ENCODE data around the gene TBC1D8B. TPM values are rescaled to one million over a fixed set of nuclear protein-coding genes. Genes with fewer than 3 reads are reported as not detected.

The TBC1D8B gene
- total RNA-seq, 6 experiments from 2014 or later = 6.6 to 9.6 (median 8.2) TPM

- Histone ChIP-seq H3K27me3 (no peaks in the 10 kb centered on the region), H3K27ac (no peak overlapping the region), H3K4me3 (no peak overlapping the region), H3K9me3 (no peaks in the 10 kb centered on the region), H3K4me1 (no peaks in the 10 kb centered on the region), H3K36me3 (no peaks in the 10 kb centered on the region)
- no peak for DNase-seq
- no peak for ATAC-seq
- 71% methylated on average over 2 of the region's 2 CpGs for WGBS (ENCODE audit: insufficient coverage, low coverage, low lambda C conversion rate, missing lambda C conversion rate)
- intact Hi-C loops (cut with DNase I) = no loop called here
- TF ChIP-seq CTCF (IDR thresholded peaks at IDR 0.05) = no peak
- TF ChIP-seq POLR2A (IDR thresholded peaks at IDR 0.05) = no peak
Measured at GRCh38 chrX:106921637-106922036, 119.2 kb downstream of the TBC1D8B start.

Other genes starting within 250 kb of the TBC1D8B start
- 1 to 10 TPM in 5 of 6 experiments, under 1 TPM in 1; 0.55 to 1.7 (median 1.3) TPM for gene RADX, start 190.7 kb upstream of the TBC1D8B start, total RNA-seq
- gene RNF128, start 76.0 kb upstream of the TBC1D8B start, total RNA-seq = 10 to 100 TPM; 39.4 to 48.7 (median 45.4) TPM
- gene RIPPLY1, start 100.7 kb downstream of the TBC1D8B start, total RNA-seq = 1 to 10 TPM in 4 of 6 experiments, under 1 TPM in 2; 0.74 to 1.7 (median 1.1) TPM
- 10 to 100 TPM in 5 of 6 experiments, 1 to 10 TPM in 1; 6.3 to 48.4 (median 18.4) TPM for gene CLDN2, start 117.7 kb downstream of the TBC1D8B start, total RNA-seq
- gene MORC4, start 197.5 kb downstream of the TBC1D8B start, total RNA-seq = 10 to 100 TPM in 5 of 6 experiments, 1 to 10 TPM in 1; 8.9 to 26.9 (median 19.4) TPM